ENCODE results near the gene CAGE1. TPM values are rescaled to one million over a fixed set of nuclear protein-coding genes. Genes with fewer than 3 reads are reported as not detected.

The CAGE1 gene
- total RNA-seq, 1 experiment from 2014 or later, result not detected

GRCh38 chr6:7298113-7298512 is 91.4 kb downstream of the CAGE1 start:
- Mint-ChIP-seq H3K9me3 (ENCODE audit: low read depth, unreplicated experiment) (no peaks in the 10 kb centered on the region), H3K4me1 (ENCODE audit: low read depth, unreplicated experiment) (no peaks in the 10 kb centered on the region), H3K27ac (ENCODE audit: unreplicated experiment) (no peak overlapping the region), H3K27me3 (ENCODE audit: unreplicated experiment) (no peaks in the 10 kb centered on the region), H3K36me3 (ENCODE audit: insufficient read depth, unreplicated experiment) (peaks cover 33% of the 10 kb centered on the region), H3K4me3 (ENCODE audit: low read depth, unreplicated experiment) (no peak overlapping the region)
- DNase-seq, result no peak
- BruUV-seq (replicated peaks), result no TSS peak
- intact Hi-C loops (cut with micrococcal nuclease; ENCODE audit: unreplicated experiment), result loop anchor here (10.0 kb wide), 1 partner anchor 97 kb away; no protein-coding TSS in a partner anchor
- CTCF ChIA-PET, result no interaction called here
- TF ChIP-seq CTCF (IDR thresholded peaks at IDR 0.05; ENCODE audit: unreplicated experiment), result no peak

GRCh38 chr6:7296602-7297001 is 92.9 kb downstream of the CAGE1 start:
- DNase-seq, result no peak
- Mint-ChIP-seq H3K4me1 (ENCODE audit: low read depth, unreplicated experiment) (no peaks in the 10 kb centered on the region), H3K4me3 (ENCODE audit: low read depth, unreplicated experiment) (no peak overlapping the region), H3K27me3 (ENCODE audit: unreplicated experiment) (no peaks in the 10 kb centered on the region), H3K9me3 (ENCODE audit: low read depth, unreplicated experiment) (no peaks in the 10 kb centered on the region), H3K36me3 (ENCODE audit: insufficient read depth, unreplicated experiment) (peaks cover 36% of the 10 kb centered on the region), H3K27ac (ENCODE audit: unreplicated experiment) (no peak overlapping the region)
- CTCF ChIA-PET, result no interaction called here
- TF ChIP-seq CTCF (IDR thresholded peaks at IDR 0.05; ENCODE audit: unreplicated experiment), result no peak
- intact Hi-C loops (cut with micrococcal nuclease; ENCODE audit: unreplicated experiment), result loop anchor here (10.0 kb wide), 1 partner anchor 98 kb away; no protein-coding TSS in a partner anchor
- BruUV-seq (replicated peaks), result no TSS peak

- Mint-ChIP-seq H3K9me3 (ENCODE audit: low read depth, unreplicated experiment) (no peaks in the 10 kb centered on the region), H3K27me3 (ENCODE audit: unreplicated experiment) (no peaks in the 10 kb centered on the region), H3K36me3 (ENCODE audit: insufficient read depth, unreplicated experiment) (peaks cover 29% of the 10 kb centered on the region), H3K4me3 (ENCODE audit: low read depth, unreplicated experiment) (no peak overlapping the region), H3K4me1 (ENCODE audit: low read depth, unreplicated experiment) (no peaks in the 10 kb centered on the region), H3K27ac (ENCODE audit: unreplicated experiment) (no peak overlapping the region)
- intact Hi-C loops (cut with micrococcal nuclease; ENCODE audit: unreplicated experiment), result loop anchor here (10.0 kb wide), 1 partner anchor 99 kb away; no protein-coding TSS in a partner anchor
- no peak for TF ChIP-seq CTCF (IDR thresholded peaks at IDR 0.05; ENCODE audit: unreplicated experiment)
- CTCF ChIA-PET, result no interaction called here
- DNase-seq, result no peak
- no TSS peak for BruUV-seq (replicated peaks)
Observed at GRCh38 chr6:7295916-7296315, 93.6 kb downstream of the CAGE1 start.

- DNase-seq, result no peak
- H3K36me3 Mint-ChIP-seq (ENCODE audit: insufficient read depth, unreplicated experiment), result peaks cover 33% of the 10 kb centered on the region
- H3K9me3 Mint-ChIP-seq (ENCODE audit: low read depth, unreplicated experiment), result no peaks in the 10 kb centered on the region
- no peaks in the 10 kb centered on the region for H3K27me3 Mint-ChIP-seq (ENCODE audit: unreplicated experiment)
- intact Hi-C loops (cut with micrococcal nuclease; ENCODE audit: unreplicated experiment), result loop anchor here (10.0 kb wide), 1 partner anchor 102 kb away; no protein-coding TSS in a partner anchor
- no peak overlapping the region for H3K27ac Mint-ChIP-seq (ENCODE audit: unreplicated experiment)
- CTCF ChIA-PET, result no interaction called here
- H3K4me3 Mint-ChIP-seq (ENCODE audit: low read depth, unreplicated experiment), result no peak overlapping the region
- no peak for TF ChIP-seq CTCF (IDR thresholded peaks at IDR 0.05; ENCODE audit: unreplicated experiment)
- H3K4me1 Mint-ChIP-seq (ENCODE audit: low read depth, unreplicated experiment), result no peaks in the 10 kb centered on the region
- BruUV-seq (replicated peaks), result no TSS peak
Observed at GRCh38 chr6:7292596-7293255, 96.8 kb downstream of the CAGE1 start.

All from Calu3 (cell line).